ENCODE results near the gene ZNF774. TPM values are rescaled to one million over a fixed set of nuclear protein-coding genes. Genes with fewer than 3 reads are reported as not detected.

The ZNF774 gene
- total RNA-seq, 3 donors from 2014 or later, result 11.8 to 17.8 (median 15.4) TPM

DNA sequence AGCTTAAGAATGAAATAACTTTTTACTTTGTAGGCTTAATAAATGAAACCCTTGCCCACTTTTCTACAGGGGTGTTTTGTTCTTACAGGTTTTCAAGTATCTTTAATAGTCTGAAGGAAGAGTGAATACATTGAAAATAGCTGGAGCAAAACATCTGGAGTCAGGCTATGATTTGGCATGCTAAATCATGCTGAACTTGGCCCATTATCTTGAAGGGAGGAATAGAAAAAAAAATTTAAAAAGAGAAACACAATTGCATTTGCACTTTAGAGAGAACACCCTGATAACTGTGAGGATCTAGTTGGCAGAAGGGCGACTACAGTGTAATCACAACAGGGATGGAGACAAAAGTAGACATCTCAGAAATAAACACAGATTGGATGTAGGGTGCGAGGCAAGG, 34.1 kb downstream of the ZNF774 start:
- ATAC-seq, result no peak
- Histone ChIP-seq H3K9me3 (no peaks in the 10 kb centered on the region), H3K4me3 (no peak overlapping the region), H3K4me1 (ENCODE audit: low read depth) (peaks cover 10% of the 10 kb centered on the region), H3K36me3 (ENCODE audit: low read depth) (no peaks in the 10 kb centered on the region)
- intact Hi-C loops (cut with DNase I, micrococcal nuclease), result no loop called here
- TF ChIP-seq, protein P1, sequence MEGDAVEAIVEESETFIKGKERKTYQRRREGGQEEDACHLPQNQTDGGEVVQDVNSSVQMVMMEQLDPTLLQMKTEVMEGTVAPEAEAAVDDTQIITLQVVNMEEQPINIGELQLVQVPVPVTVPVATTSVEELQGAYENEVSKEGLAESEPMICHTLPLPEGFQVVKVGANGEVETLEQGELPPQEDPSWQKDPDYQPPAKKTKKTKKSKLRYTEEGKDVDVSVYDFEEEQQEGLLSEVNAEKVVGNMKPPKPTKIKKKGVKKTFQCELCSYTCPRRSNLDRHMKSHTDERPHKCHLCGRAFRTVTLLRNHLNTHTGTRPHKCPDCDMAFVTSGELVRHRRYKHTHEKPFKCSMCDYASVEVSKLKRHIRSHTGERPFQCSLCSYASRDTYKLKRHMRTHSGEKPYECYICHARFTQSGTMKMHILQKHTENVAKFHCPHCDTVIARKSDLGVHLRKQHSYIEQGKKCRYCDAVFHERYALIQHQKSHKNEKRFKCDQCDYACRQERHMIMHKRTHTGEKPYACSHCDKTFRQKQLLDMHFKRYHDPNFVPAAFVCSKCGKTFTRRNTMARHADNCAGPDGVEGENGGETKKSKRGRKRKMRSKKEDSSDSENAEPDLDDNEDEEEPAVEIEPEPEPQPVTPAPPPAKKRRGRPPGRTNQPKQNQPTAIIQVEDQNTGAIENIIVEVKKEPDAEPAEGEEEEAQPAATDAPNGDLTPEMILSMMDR (IDR thresholded peaks at IDR 0.05), result no peak
- DNase-seq, result no peak

DNA sequence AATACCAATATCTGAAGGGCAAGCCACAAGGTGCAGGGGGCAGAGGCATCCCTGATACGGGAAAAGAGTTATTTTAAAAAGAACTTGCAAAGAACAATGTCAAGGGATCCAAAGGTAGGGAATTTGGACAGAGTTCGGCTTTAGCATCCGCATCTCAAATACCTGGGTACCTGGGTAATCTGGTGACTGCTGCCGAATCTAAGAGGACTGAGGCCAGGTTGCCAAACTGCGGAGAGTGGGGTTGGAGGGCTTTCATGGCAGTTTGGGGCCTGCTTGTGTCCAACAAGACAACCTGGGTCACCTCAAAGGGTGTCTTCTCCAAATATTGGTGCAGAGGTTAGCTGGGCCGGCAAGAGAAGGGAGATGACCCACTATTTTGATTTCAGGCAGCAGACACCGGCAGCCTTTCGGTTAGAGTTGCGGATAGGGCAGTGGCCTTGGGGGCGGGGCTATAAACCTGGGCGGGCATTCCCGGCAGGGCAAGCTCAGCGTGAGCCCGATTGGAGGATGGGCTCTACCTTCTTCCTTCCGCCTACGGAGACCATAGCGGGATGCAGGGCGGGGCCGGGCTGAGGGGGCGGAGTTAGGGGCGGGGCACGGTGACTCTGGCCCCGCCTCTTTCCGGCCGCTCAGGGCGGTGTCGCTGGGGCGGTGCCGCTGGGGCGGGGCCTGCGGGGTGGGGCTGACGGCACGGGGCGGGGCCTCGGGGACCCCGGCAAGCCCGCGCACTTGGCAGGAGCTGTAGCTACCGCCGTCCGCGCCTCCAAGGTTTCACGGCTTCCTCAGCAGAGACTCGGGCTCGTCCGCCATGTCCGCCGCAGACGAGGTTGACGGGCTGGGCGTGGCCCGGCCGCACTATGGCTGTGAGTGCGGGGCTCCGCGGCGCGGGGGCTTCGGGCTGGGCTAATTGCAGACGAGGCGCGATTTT, 35.7 kb downstream of the ZNF774 start, which contains the start of gene IQGAP1:
TSS of gene IQGAP1 (plus strand) at position 709 of the 928 bp plus-strand sequence. CDS start at position 809, 100 bp downstream.
- TF ChIP-seq, protein P1 (IDR thresholded peaks at IDR 0.05), result no peak
- H3K9me3 ChIP-seq, result no peaks in the 10 kb centered on the region
- DNase-seq, result peak; percentile 99
- H3K4me3 ChIP-seq, result peak within 1 kb of the TSS; percentile 80
- H3K4me1 ChIP-seq (ENCODE audit: low read depth), result peaks cover 16% of the 10 kb centered on the region
- H3K36me3 ChIP-seq (ENCODE audit: low read depth), result no peaks in the 10 kb centered on the region
- intact Hi-C loops (cut with DNase I, micrococcal nuclease), result no loop called here
- ATAC-seq, result peak; percentile 97

DNA sequence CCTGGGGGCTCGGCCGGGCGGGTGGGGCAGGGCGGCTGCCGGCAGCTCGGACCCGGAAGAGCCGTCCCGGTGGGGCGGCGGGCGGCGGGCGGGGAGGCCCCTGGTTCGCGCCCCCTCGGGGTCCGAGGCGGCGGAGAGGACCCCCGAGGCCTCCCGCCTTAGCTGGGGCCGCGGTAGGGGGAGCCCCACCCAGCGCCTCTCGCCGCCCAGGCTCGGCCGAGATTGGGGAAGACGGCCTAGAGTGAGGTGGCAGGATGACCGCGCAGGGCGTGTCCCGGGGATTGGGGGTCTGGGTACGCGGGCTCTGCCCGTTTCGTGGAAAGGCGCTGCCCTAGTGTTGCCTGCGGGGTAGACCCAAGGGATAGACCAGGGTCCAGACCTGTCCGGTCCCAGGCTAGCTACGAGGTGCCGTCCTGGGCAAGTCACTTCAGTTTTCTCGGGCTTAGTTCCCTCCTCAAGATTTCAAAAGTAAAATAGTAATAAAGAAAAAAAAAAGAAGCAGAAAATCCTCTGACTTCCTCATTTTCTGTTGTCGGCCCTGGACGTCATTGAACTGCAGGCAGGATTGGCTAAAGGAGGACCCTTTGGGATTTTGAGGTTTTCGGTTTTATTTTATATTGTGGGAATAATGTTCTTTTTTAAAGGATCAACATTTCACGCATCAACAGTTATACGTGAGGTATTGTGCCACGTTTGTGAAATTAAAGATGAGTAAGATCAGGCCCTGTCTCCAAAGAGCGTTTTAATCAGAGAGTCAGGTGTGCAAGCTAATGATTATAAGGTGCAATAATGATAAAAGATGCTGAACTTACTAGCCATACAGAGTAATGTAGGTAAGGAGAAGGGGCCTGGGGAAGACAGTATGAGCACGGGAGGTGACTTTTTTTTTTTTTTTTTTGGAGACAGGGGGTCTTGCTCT, 36.6 kb downstream of the ZNF774 start:
- H3K4me1 ChIP-seq (ENCODE audit: low read depth), result peaks cover 22% of the 10 kb centered on the region
- peak; percentile 71 to 89 (median 82) for DNase-seq
- intact Hi-C loops (cut with DNase I, micrococcal nuclease), result no loop called here

DNA sequence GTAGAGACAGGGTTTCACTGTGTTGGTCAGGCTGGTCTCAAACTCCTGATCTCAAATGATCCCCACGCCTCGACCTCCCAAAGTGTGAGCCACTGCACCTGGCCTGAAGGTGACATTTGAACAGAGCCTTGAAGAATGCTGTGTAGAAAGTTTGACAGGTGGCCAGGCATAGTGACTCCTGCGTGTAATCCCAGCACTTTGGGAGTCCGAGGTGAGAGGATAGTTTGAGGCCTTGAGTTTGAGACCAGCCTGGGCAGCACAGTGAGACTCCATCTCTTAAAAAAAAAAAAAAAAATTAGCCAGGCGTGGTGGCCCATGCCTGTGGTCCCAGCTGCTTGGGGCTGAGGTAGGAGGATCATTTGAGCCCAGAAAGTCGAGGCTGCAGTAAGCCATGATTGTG, 37.4 kb downstream of the ZNF774 start:
- intact Hi-C loops (cut with DNase I, micrococcal nuclease), result no loop called here

More for the DNA sequence above, 36.6 kb downstream of the ZNF774 start:
- peak; percentile 65 for ATAC-seq
- Histone ChIP-seq H3K36me3 (ENCODE audit: low read depth) (no peaks in the 10 kb centered on the region), H3K4me3 (peak overlapping the region; percentile 80), H3K9me3 (no peaks in the 10 kb centered on the region)
- TF ChIP-seq, protein P1 (IDR thresholded peaks at IDR 0.05), result no peak

DNA sequence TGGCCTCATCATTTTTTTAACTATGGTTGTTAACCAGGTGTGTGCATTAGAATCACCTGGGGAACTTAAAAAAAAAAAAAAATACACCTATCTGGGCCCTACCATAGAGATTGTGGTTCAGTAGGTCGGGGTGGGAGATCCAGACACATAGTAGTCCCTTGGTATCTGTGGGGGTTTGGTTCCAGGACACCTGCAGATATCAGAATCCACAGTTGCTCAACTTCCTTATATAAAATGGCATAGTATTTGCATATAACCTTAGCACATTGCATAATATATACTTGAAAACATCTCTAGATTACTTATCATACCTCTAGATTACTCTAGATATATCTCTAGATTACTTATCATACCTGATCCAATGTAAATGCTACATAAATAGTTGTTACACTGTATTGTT, 41.0 kb downstream of the ZNF774 start:
- DNase-seq, result peak in 1 of 3 donors; percentile 8
- Histone ChIP-seq H3K4me3 (no peak overlapping the region), H3K4me1 (ENCODE audit: low read depth) (peaks cover 58% of the 10 kb centered on the region), H3K36me3 (ENCODE audit: low read depth) (no peaks in the 10 kb centered on the region), H3K9me3 (no peaks in the 10 kb centered on the region)
- peak; percentile 31 for ATAC-seq
- intact Hi-C loops (cut with DNase I, micrococcal nuclease), result no loop called here
- TF ChIP-seq, protein P1 (IDR thresholded peaks at IDR 0.05), result no peak

More for the DNA sequence above, 37.4 kb downstream of the ZNF774 start:
- no peaks in the 10 kb centered on the region for H3K9me3 ChIP-seq
- DNase-seq (no peak), ATAC-seq (no peak)
- H3K4me3 ChIP-seq, result no peak overlapping the region
- TF ChIP-seq, protein P1 (IDR thresholded peaks at IDR 0.05), result no peak
- no peaks in the 10 kb centered on the region for H3K36me3 ChIP-seq (ENCODE audit: low read depth)
- peaks cover 29% of the 10 kb centered on the region for H3K4me1 ChIP-seq (ENCODE audit: low read depth)

Measured in mucosa of descending colon (tissue), 3 donors.